B cell (primary cell): ENCODE data around the gene HDAC1. TPM values are rescaled to one million over a fixed set of nuclear protein-coding genes. Genes with fewer than 3 reads are reported as not detected.

Experiments
- ATAC-seq: fragments of 200-7000 bp; cut with Tn5 transposase; one replicate; pipeline ENCODE4 v1.10.0; 2021; ENCODE audit warnings: low read depth, mild to moderate bottlenecking, moderate number of reproducible peaks, moderate library complexity
- CTCF ChIA-PET: fragments of 350-600 bp; sonication (Branson Sonifier 250); formaldehyde crosslinking; loops from one replicate; lab custom pipeline; 2021; ENCODE audit warnings: antibody characterized with exemption, inconsistent platforms; lab: Charles Lee
- POLR2A ChIA-PET: fragments of 350-600 bp; sonication (Branson Sonifier 250); formaldehyde crosslinking; loops from one replicate; lab custom pipeline; 2021; ENCODE audit warnings: antibody characterized with exemption; lab: Charles Lee
- DNase-seq: peaks from one replicate; pipeline ENCODE4 v3.0.0; 2013
- H2AFZ ChIP-seq: 2 replicates; pipeline ENCODE4 v1.6.1; 2012; ENCODE audit warnings: mild to moderate bottlenecking, low read depth, low read length; ENCODE audit not compliant: insufficient read depth, poor library complexity, severe bottlenecking
- H3K27ac ChIP-seq, 2 donors: 1 replicate in 1 of 2; 2 replicates in 1 of 2; pipeline ENCODE4 v1.5.1; 2012 to 2013; ENCODE audit warnings: low read length in 2 of 2, mild to moderate bottlenecking in 2 of 2, moderate library complexity in 1 of 2
- H3K27me3 ChIP-seq, 4 experiments: fragments of 200-600 bp in 1 of 4; sonication (generic) in 1 of 4; replicated peaks in 1 of 4; 1 replicate in 2 of 4; 2 replicates in 2 of 4; pipeline versions ENCODE4 v1.6.1 to v1.7.0; 2013 to 2016; ENCODE audit warnings: low read length in 3 of 4, mild to moderate bottlenecking in 2 of 4, mixed read lengths in 1 of 4, moderate library complexity in 1 of 4; ENCODE audit not compliant: insufficient read depth in 4 of 4, control insufficient read depth in 3 of 4; ENCODE audit errors: control extremely low read depth in 1 of 4
- H3K36me3 ChIP-seq, 2 experiments: replicated peaks in 1 of 2; 1 replicate in 1 of 2; 2 replicates in 1 of 2; pipeline versions ENCODE4 v1.6.1 to v1.7.1; 2013; ENCODE audit warnings: low read length in 1 of 2; ENCODE audit not compliant: insufficient read depth in 2 of 2, control insufficient read depth in 1 of 2; ENCODE audit errors: control extremely low read depth in 1 of 2, extremely low read depth in 1 of 2
- H3K4me1 ChIP-seq, 2 donors: fragments of 200-600 bp in 1 of 2; sonication (generic) in 1 of 2; 1 replicate in 1 of 2; 2 replicates in 1 of 2; pipeline versions ENCODE4 v1.5.1 to v1.6.1; 2013 to 2017; ENCODE audit warnings: low read length in 2 of 2; ENCODE audit not compliant: control insufficient read depth in 2 of 2, insufficient read depth in 2 of 2
- H3K4me2 ChIP-seq: replicated peaks from 2 replicates; pipeline ENCODE3; 2012; ENCODE audit warnings: mild to moderate bottlenecking, low read depth, low read length; ENCODE audit not compliant: poor library complexity, severe bottlenecking
- H3K4me3 ChIP-seq, 5 experiments: fragments of 200-600 bp in 1 of 5; sonication (generic) in 1 of 5; 1 replicate in 3 of 5; 2 replicates in 2 of 5; pipeline versions ENCODE4 v1.5.1 to v1.7.0; 2011 to 2016; ENCODE audit warnings: low read length in 4 of 5, mild to moderate bottlenecking in 4 of 5, low read depth in 2 of 5, control low read depth in 1 of 5, moderate library complexity in 1 of 5; ENCODE audit not compliant: insufficient read depth in 1 of 5; ENCODE audit errors: control extremely low read depth in 1 of 5, extremely low read depth in 1 of 5
- H3K79me2 ChIP-seq: fragments of 200-600 bp; sonication (generic); one replicate; pipeline ENCODE4 v1.6.0; 2016; ENCODE audit warnings: low read length; ENCODE audit not compliant: control insufficient read depth, insufficient read depth
- H3K9ac ChIP-seq: fragments of 200-600 bp; sonication (generic); 2 replicates; pipeline ENCODE4 v1.6.1; 2017; ENCODE audit warnings: mild to moderate bottlenecking, low read length, moderate library complexity
- H3K9me3 ChIP-seq, 3 donors: one replicate each; pipeline versions ENCODE4 v1.6.1 to v1.7.1; 2013; ENCODE audit warnings: low read length in 2 of 3; ENCODE audit not compliant: control insufficient read depth in 2 of 3, insufficient read depth in 1 of 3; ENCODE audit errors: control extremely low read depth in 1 of 3
- H4K20me1 ChIP-seq: 2 replicates; pipeline ENCODE4 v1.6.0; 2012; ENCODE audit warnings: mild to moderate bottlenecking, low read length; ENCODE audit not compliant: insufficient read depth, control insufficient read depth, poor library complexity, severe bottlenecking
- H3K27ac Mint-ChIP-seq: one replicate; pipeline ENCODE4 v1.8.0; 2021; ENCODE audit warnings: mixed read lengths
- H3K27me3 Mint-ChIP-seq: one replicate; pipeline ENCODE4 v1.8.0; 2021; ENCODE audit warnings: mixed read lengths
- H3K4me1 Mint-ChIP-seq: one replicate; pipeline ENCODE4 v1.8.0; 2021; ENCODE audit warnings: mixed read lengths
- H3K4me3 Mint-ChIP-seq: one replicate; pipeline ENCODE4 v1.8.0; 2021; ENCODE audit warnings: mixed read lengths
- H3K9me3 Mint-ChIP-seq: one replicate; pipeline ENCODE4 v1.8.0; 2022; ENCODE audit warnings: mixed read lengths; ENCODE audit not compliant: insufficient read depth
- CTCF ChIP-seq: fragments of 200-600 bp; IDR thresholded peaks from one replicate; pipeline ENCODE4 v1.8.0; 2022; ENCODE audit warnings: antibody characterized with exemption, mild to moderate bottlenecking
- EZH2 ChIP-seq: IDR thresholded peaks from 2 replicates; pipeline ENCODE4 v1.6.1; 2012; ENCODE audit warnings: borderline replicate concordance, low read depth, mild to moderate bottlenecking, moderate library complexity, low read length; ENCODE audit not compliant: insufficient read depth, poor library complexity, severe bottlenecking
- WGBS: methylation state at CpG from one replicate; pipeline ENCODE4 v1.1.5; 2013; ENCODE audit warnings: missing lambda C conversion rate; ENCODE audit not compliant: insufficient coverage; 5-methylcytosine and 5-hydroxymethylcytosine counted together
- intact Hi-C: fragments of 100-400 bp; cut with micrococcal nuclease; formaldehyde crosslinking; loops from one replicate; pipeline ENCODE4 v1.10.0; 2022
- polyA plus RNA-seq: library from polyadenylated mRNA; depleted of rRNA; stranded (reverse); fragments of >200 nt; gene quantifications from 2 replicates; pipeline ENCODE4 v1.2.3, GENCODE V29; 2012
- total RNA-seq, 2 donors: library from RNA; stranded (reverse); fragments of 120-200 nt in 1 of 2; gene quantifications; 1 replicate in 1 of 2; 2 replicates in 1 of 2; pipeline versions ENCODE4 v1.2.3 to v1.2.4, GENCODE V29; 2013 to 2022

Gene HDAC1
- total and polyA plus RNA-seq, 2 donors (not counting 1 experiment from before 2014, with no cell fraction given): 184 to 205 TPM

DNA sequence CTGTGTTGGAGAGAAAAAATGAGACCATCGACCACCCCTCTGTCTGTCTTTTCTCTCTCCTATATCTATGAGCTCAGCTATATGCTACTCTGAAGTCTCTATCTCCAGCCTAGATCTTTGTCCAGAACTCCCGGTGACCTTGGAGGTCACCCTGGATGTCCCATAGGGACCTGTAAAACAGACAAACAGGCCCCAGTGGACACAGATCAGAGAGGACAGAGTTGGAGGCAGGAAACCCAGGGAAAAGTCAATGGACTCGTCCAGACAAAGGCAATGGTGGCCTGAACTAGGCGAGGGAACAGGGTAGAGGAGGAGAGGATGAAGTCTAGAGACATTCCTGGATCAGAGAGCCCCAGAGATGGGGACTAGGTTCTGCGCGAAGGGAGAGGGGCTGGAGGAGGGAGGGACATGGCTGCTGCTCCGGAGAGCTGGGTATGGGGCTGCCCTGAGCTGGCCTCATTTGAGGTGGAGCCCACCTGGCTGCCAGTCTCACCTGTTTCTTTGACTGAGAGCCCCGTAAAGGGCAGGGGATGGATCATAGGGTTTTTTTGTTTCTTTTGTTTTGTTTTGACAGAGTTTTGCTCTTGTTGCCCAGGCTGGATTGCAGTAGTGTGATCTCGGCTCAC lies 54.8 kb downstream of the HDAC1 start:
- ChIA-PET POLR2A (no interaction called here), CTCF (interaction anchor here (0.7 kb wide), 1 partner anchor 7 kb away, joined by 4 read pairs; no protein-coding TSS in a partner anchor)
- DNase-seq (no peak), ATAC-seq (no peak)
- Histone ChIP-seq H3K4me2 (no peak overlapping the region), H3K27me3 (no peaks in the 10 kb centered on the region), H4K20me1 (no peaks in the 10 kb centered on the region), H3K36me3 (no peaks in the 10 kb centered on the region), H3K27ac (no peak overlapping the region), H3K9me3 (peaks cover 0 to 15% (median 4%) of the 10 kb centered on the region in 3 donors), H3K4me1 (peaks cover 10 to 17% of the 10 kb centered on the region in 2 donors), H3K9ac (no peak overlapping the region), H3K79me2 (peaks cover 5% of the 10 kb centered on the region), H3K4me3 (no peak overlapping the region), H2AFZ (no peak overlapping the region)
- Mint-ChIP-seq H3K27ac (no peak overlapping the region), H3K4me3 (no peak overlapping the region), H3K27me3 (no peaks in the 10 kb centered on the region), H3K9me3 (no peaks in the 10 kb centered on the region), H3K4me1 (peaks cover 25% of the 10 kb centered on the region)
- intact Hi-C loops: no loop called here
- 92% methylated on average over 8 of the region's 9 CpGs for WGBS
- TF ChIP-seq EZH2: no peak
- TF ChIP-seq CTCF: no peak

DNA sequence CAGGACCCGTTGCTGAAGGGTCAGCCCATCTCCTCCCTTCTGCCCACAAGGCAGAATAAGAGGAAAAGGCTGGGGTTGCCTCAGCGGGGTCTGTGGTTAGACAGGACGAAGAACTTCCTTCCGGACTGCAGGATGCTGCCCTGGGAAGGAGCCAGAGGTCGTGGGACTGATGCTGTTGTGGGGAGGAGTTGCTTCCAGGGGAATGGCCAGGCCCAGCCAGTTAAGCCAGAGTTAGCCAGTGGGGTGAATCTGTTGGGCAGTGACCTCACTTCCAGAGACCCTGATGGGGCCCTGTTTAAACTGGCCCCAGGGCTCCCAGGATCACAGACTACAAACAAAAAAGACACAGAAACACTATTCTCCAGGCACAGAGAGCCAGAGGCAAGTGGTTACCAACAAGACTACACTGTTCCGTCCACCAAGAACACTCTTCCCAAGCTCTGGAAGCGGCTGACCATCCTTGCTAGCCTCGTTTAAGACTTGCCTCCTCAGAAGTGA lies 57.4 kb downstream of the HDAC1 start:
- H3K4me1 ChIP-seq: peaks cover 14 to 27% of the 10 kb centered on the region in 2 donors
- no peak overlapping the region for H2AFZ ChIP-seq
- no peak overlapping the region for H3K27ac ChIP-seq
- no peaks in the 10 kb centered on the region for H3K36me3 ChIP-seq
- no peak overlapping the region for H3K9ac ChIP-seq
- no peak for TF ChIP-seq EZH2
- TF ChIP-seq CTCF: no peak
- H4K20me1 ChIP-seq: no peaks in the 10 kb centered on the region
- intact Hi-C loops: no loop called here
- no peaks in the 10 kb centered on the region for H3K27me3 Mint-ChIP-seq
- no peak overlapping the region for H3K4me2 ChIP-seq
- POLR2A ChIA-PET: interaction anchor here (3.6 kb wide), 1 partner anchor 12 kb away, joined by 51 read pairs; the partner anchor contains the start of gene MARCKSL1
- H3K9me3 ChIP-seq: peaks cover 0 to 15% (median 4%) of the 10 kb centered on the region in 3 donors
- CTCF ChIA-PET: interaction anchor here (1.8 kb wide), 2 partner anchors 8 to 13 kb away, joined by 5 to 8 read pairs; partner anchors contain the start of gene MARCKSL1
- peak overlapping the region; percentile 43 for H3K27ac Mint-ChIP-seq
- H3K4me3 Mint-ChIP-seq: no peak overlapping the region
- no peak for DNase-seq
- no peak for ATAC-seq
- H3K79me2 ChIP-seq: peaks cover 2% of the 10 kb centered on the region
- H3K27me3 ChIP-seq: no peaks in the 10 kb centered on the region
- H3K4me1 Mint-ChIP-seq: peaks cover 22% of the 10 kb centered on the region
- no peak overlapping the region for H3K4me3 ChIP-seq
- 41% methylated on average over 7 of the region's 8 CpGs for WGBS
- no peaks in the 10 kb centered on the region for H3K9me3 Mint-ChIP-seq
